Measurements from ENCODE around the gene EPHA10. TPM values are rescaled to one million over a fixed set of nuclear protein-coding genes. Genes with fewer than 3 reads are reported as not detected.

Gene EPHA10
- total and polyA plus RNA-seq, 10 donors, result 0.02 to 0.43 (median 0.10) TPM; not detected in 3

DNA sequence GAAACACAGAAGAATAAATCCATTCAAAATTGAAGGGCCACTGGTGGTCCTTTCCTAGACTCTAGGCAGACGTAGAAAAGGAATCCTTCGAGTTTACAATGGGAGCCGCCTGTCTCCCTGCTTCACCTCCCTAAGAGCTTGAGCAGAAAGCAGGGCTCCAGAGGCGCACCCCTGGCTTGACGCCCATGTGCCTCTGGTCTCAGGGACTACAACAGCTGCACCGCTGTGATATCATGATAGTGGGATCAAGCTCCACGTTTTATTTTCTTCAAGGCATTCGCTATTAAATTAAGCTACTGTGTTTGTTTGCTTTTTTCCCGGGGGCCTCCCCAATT is 42.3 kb upstream of the EPHA10 start:
- 13 to 23% (median 18%) methylated on average over 9 of the region's 9 CpGs for WGBS, 5 donors
- TF ChIP-seq CTCF (IDR thresholded peaks at IDR 0.05 in 8 of 11, conservative IDR thresholded peaks at IDR 0.05 in 3 of 11) (no peak), POLR2AphosphoS5 (IDR thresholded peaks at IDR 0.05) (no peak), POLR2A (IDR thresholded peaks at IDR 0.05) (no peak)
- Histone ChIP-seq H3K27me3 (replicated peaks in 1 of 7) (no peaks in the 10 kb centered on the region), H3K4me1 (peaks cover 24 to 69% (median 48%) of the 10 kb centered on the region in 6 donors), H3K9me3 (no peaks in the 10 kb centered on the region), H3K27ac (peak overlapping the region; percentile 87 to 98 (median 94)), H3K4me3 (peak overlapping the region; percentile 89 to 98 (median 96)), H3K36me3 (peaks cover 8 to 58% (median 44%) of the 10 kb centered on the region in 6 donors)
- intact Hi-C loops (cut with DNase I; ENCODE audit: low total_unique reads), result loop anchor here (5.0 to 10.0 kb wide), 2 partner anchors 50 to 112 kb away; partner anchors contain the start of genes CDCA8 and MTF1
- DNase-seq, result peak; percentile 74

- Histone ChIP-seq H3K4me1 (peaks cover 10 to 29% (median 21%) of the 10 kb centered on the region in 6 donors), H3K27me3 (replicated peaks in 1 of 7) (no peaks in the 10 kb centered on the region), H3K36me3 (peaks cover 8 to 88% (median 58%) of the 10 kb centered on the region in 6 donors), H3K27ac (no peak overlapping the region), H3K9me3 (no peaks in the 10 kb centered on the region), H3K4me3 (no peak overlapping the region)
- TF ChIP-seq POLR2AphosphoS5 (IDR thresholded peaks at IDR 0.05), result no peak
- TF ChIP-seq CTCF (IDR thresholded peaks at IDR 0.05 in 8 of 11, conservative IDR thresholded peaks at IDR 0.05 in 3 of 11), result no peak
- no peak for TF ChIP-seq POLR2A (IDR thresholded peaks at IDR 0.05)
- intact Hi-C loops (cut with DNase I; ENCODE audit: low total_unique reads), result loop anchor here (10.0 kb wide), 1 partner anchor 108 kb away; the partner anchor contains the start of gene CDCA8
- WGBS, 5 donors, result 91 to 96% (median 96%) methylated on average over 1 of the region's 1 CpG
- DNase-seq, result no peak
Observed at GRCh38 chr1:37802439-37802838, 37.5 kb upstream of the EPHA10 start.

DNA sequence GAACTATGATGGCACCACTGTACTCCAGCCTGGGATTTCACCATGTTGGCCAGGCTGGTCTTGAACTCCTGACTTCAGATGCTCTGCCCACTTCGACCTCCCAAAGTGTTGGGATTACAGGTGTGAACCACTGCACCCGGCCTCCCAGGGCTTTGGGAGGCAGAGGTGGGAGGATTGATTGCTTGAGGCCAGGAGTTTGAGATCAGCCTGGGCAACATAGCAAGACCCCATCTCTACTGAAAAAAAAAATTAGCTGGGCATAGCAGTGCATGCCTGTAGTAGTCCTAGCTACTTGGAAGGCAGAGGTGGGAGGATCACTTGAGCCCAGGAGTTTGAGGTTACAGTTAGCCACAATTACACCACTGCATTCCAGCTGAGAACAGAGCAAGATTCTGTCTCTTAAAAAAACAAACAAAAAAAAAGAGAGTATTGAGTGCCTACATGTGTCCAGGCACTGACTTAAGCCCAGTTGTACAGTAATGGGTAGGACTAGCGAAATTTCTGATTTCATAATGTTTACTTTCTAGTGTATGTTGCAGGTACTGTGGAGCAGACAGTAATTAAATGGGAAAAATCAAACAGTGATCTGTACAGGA is 32.9 kb upstream of the EPHA10 start:
- Histone ChIP-seq H3K27me3 (replicated peaks in 1 of 7) (peaks cover 0 to 25% (median 4%) of the 10 kb centered on the region in 7 donors), H3K27ac (no peak overlapping the region), H3K4me1 (peaks cover 6 to 27% (median 20%) of the 10 kb centered on the region in 6 donors), H3K4me3 (no peak overlapping the region), H3K36me3 (peaks cover 0 to 46% (median 20%) of the 10 kb centered on the region in 6 donors), H3K9me3 (no peaks in the 10 kb centered on the region)
- WGBS, 5 donors, result 82 to 93% (median 91%) methylated on average over 3 of the region's 3 CpGs
- intact Hi-C loops (cut with DNase I; ENCODE audit: low total_unique reads), result no loop called here
- DNase-seq, result no peak
- TF ChIP-seq POLR2AphosphoS5 (IDR thresholded peaks at IDR 0.05), result no peak
- TF ChIP-seq CTCF (IDR thresholded peaks at IDR 0.05 in 8 of 11, conservative IDR thresholded peaks at IDR 0.05 in 3 of 11), result no peak
- no peak for TF ChIP-seq POLR2A (IDR thresholded peaks at IDR 0.05)

DNA sequence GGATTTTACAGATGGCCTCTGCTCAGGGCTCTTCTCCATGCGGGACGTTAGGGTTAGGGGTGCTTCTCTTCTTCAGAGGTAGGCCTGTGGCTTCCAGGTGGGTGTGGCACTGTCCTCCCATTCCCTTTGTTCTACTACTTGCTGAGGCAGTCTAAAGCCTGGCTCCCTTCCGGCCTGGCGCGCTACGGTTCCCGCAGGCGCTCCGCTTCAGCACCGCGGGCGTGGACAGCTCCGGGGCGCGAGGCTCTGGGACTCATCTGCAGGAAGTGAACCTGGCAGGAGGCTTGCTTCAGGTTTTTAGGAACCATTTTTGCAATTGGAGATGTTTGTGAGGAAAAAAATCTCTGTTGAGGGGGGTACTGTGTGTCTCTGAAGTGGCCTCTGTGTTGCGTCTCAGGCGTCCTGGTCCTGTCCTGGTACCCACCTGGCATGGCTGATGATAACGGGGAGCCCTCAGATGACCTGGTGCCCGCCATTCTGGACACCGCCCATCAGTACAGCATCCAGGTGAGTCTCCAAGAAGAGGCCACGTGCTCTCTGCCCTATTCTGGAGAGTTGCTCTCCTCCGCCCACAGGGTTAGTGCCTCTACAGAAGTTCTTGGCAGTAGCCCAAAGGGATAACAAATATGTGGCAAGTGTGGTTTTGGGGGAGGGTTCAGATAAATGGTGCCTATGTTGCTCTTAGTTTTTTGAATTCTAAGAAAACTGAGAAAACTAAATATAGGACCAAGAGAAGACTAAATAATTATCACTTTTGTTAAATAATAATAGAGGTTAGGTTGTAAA is 30.6 kb upstream of the EPHA10 start:
- WGBS, 5 donors, result 31 to 40% (median 34%) methylated on average over 22 of the region's 22 CpGs
- H3K9me3 ChIP-seq, result no peaks in the 10 kb centered on the region
- peaks cover 0 to 23% (median 7%) of the 10 kb centered on the region in 6 donors for H3K36me3 ChIP-seq
- peak overlapping the region in 5 of 8 donors; percentile 54 to 88 (median 61) for H3K4me3 ChIP-seq
- TF ChIP-seq POLR2AphosphoS5 (IDR thresholded peaks at IDR 0.05) (peak in 2 of 3 donors; percentile 34 to 59), POLR2A (IDR thresholded peaks at IDR 0.05) (no peak), CTCF (IDR thresholded peaks at IDR 0.05 in 8 of 11, conservative IDR thresholded peaks at IDR 0.05 in 3 of 11) (no peak)
- H3K27me3 ChIP-seq (replicated peaks in 1 of 7), result peaks cover 0 to 46% (median 5%) of the 10 kb centered on the region in 7 donors
- DNase-seq, result peak; percentile 80
- no peak overlapping the region for H3K27ac ChIP-seq
- intact Hi-C loops (cut with DNase I; ENCODE audit: low total_unique reads), result no loop called here
- peaks cover 6 to 27% (median 20%) of the 10 kb centered on the region in 6 donors for H3K4me1 ChIP-seq

Measured in spleen (tissue), 11 donors.